GM20431 (cell line): ENCODE measurements around the gene SMARCA4.

Experiments
- in situ Hi-C: fragments of 300-500 bp; cut with MseI, MboI; formaldehyde crosslinking; loops from one replicate; pipeline ENCODE4 v1.15.0; 2020; ENCODE audit warnings: low sequenced_read_pairs; ENCODE audit not compliant: unreplicated experiment

SMARCA4 gene

DNA sequence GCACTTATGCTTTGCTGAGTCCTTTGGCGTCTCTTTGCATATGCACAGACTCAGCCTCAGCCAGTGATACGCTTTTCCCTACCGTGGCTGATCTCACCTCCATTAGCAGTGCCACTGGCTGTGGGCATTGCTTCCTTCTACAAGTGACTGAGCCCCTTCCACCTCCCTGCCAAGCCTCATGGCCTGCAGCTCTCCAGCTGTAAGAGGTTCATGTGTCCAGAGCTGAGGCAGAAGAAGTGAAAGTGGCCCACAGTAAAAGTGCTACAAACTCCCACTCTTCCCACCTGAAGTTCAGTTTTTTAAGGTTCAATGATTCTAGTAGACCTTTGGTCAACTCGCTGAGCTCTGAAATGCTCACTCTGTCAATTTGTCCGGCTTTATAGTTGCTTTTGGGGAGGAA lies 44.7 kb downstream of the SMARCA4 start:
- in situ Hi-C loops, result no loop called here

DNA sequence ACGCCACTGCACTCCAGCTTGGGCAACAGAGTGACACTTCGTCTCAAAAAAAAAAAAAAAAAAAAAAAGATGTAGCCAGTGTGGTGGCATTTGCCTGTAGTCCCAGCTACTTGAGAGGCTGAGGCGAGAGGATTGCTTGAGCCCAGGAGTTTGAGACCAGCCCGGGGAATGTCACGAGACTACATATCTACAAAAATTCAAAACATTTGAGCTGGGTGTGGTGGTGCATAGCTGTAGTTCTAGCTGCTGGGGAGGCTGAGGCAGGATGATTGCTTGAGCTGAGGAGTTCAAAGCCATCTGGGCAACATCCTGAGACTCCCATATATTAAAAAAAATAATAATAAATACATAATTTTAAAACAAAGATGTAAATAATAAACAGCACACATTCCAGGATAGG lies 46.6 kb downstream of the SMARCA4 start:
- in situ Hi-C loops, result no loop called here

DNA sequence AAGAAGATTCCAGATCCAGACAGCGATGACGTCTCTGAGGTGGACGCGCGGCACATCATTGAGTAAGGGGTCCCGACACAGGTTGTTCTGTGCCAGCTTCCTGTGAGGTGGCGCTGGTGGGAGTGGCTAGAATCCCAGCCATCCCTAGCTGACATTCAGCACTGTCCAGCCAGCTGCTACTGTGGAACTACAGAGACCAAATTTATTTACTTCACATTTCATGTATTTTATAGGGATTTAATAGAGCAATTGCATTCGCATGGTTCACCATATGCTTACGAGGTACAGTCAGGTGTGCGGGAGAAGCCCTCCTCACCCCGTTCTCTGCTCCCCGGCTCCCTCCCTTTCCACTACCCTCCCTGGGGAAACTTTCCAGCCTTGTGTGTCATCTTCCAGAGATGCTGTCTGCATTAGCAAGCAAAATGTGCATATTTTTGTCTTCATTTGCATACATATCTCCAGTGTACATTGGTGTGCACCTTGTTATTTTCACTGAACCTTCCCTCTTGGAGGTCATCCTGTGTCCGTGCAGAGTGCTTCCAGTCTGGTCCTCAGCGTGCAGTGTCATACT lies 47.2 kb downstream of the SMARCA4 start:
- in situ Hi-C loops, result no loop called here

DNA sequence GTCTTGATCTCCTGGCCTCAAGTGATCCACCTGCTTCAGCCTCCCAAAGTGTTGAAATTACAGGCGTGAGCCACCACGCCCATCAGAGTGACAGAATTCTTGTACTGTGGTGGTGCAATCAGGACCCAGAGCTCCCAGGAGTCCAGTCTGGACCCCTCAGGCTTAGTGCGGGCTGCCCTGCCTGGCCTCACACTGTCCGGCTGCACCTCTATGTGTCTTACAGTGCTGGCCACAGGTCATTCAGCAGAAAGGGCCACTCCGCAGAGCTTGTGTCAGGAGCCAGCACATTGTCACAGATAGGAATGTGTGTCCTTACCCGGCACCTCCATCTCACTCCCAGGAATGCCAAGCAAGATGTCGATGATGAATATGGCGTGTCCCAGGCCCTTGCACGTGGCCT lies 49.2 kb downstream of the SMARCA4 start:
- in situ Hi-C loops, result no loop called here

DNA sequence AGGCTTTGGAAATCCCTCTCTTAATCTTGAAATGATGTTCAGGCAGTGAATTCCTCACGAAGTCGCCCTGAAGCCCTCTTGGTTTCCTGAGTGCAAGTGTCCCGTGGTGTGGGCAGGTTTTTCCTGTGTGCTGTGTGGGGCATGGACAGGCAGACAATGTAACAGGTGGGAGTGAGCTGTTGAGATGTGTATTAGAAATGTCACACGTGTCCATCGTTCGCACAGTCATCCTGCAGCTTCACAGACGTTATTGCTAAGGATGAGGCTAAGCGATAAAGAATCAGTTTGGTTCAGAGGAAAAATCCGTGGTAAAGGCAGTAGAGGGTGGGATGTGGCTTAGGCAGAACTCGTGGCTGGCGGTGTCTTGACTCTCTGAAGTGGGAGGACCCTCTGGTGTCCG lies 51.7 kb downstream of the SMARCA4 start:
- in situ Hi-C loops, result no loop called here

DNA sequence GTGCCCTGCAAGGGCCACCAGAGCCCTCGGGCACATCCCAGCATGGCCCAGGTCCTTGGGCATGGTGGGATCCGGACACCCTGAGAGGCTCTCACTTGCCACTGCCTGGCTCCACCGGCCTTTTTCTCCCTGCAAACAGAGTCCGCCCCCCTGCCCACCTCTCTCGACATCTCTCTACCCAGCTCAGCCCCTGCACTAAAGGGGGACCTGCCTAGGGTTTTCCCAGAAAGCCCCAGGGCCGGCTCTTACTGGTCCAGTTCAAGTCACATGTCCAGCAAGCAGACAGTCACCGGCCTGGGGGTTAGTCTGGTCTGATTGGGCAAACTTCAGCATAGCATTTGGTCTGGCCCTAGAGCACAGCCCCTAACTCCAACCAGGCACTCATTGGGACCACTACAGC lies 52.9 kb downstream of the SMARCA4 start:
- in situ Hi-C loops, result no loop called here

DNA sequence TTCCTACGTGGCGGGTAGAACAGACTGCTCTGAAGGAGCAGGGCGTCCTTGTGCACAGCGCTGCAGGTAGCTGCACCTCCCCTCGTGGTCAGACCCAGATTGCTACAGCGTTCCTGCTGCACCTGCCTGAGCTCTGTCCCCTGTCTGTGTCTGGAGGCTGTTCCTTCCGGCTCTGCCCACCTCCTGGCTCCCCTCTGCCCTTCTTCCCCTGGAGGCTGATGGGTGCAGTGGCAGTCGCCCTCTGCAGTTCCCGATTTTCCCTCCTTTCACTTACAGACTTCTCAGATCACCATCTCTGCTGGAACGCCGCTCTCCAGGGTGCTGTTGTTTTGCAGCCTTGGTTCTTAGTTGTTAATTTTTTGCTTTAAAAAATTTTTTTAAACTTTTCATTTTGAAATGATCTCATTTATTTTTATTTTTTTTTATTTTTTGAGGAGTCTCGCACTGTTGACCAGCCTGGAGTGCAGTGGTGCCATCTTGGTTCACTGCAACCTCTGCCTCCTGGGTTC lies 53.6 kb downstream of the SMARCA4 start:
- in situ Hi-C loops, result no loop called here

DNA sequence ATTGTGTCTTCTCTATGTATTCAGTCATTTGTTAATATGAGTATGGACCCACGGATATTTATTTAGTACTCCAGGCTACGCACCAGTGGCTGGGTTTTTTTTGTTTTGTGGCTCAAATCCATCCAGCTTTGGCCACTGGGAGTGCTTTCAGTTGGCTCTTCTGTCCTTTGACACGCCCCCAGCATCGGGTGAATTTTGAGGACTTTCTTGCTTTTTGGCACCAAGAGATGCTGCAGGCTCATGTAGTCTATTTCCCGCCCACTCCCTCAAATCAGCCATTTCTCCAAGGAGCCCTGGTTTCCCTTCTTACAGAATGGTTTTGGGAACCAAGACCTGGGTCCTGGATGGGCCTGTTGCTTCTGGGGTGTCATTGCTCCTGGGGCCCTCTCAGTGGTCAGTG lies 55.8 kb downstream of the SMARCA4 start:
- in situ Hi-C loops, result no loop called here

DNA sequence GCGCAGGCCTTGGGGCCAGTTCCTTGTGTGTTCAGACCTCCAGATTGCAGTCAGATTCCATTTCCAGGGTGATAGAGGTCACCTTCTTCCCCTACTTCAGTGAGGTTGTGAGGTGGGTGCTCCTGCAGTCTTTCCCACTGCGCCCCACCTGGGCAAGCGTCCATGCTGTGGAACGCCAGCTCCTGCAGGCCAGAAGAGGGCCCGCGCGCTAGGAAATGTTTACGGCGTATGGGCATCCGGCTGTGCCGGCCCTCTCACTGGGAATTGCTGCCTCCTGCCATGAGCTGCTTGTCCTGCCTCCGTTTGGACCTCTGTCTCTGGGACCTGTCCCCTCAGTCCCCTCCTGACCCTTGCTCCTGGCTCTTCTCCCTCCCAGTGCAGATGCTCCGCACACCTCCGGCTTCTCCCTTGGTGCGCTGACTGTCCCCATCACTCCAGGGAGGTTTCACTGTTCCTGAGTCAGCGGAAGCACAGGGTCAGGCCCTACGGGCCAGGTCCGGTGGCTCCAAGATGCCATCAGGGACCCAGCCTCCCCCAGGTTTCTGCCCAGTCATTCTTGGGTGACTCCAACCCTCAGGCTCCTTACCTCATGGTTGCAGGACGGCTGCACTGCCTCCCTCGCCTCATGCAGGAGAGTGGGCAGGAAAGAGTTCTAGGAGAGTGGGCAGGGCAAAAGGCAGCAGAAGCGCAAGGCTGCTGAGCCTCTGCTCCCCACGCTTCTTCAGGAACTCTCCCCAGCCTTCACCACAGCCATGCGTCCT lies 56.6 kb downstream of the SMARCA4 start:
- in situ Hi-C loops, result no loop called here

DNA sequence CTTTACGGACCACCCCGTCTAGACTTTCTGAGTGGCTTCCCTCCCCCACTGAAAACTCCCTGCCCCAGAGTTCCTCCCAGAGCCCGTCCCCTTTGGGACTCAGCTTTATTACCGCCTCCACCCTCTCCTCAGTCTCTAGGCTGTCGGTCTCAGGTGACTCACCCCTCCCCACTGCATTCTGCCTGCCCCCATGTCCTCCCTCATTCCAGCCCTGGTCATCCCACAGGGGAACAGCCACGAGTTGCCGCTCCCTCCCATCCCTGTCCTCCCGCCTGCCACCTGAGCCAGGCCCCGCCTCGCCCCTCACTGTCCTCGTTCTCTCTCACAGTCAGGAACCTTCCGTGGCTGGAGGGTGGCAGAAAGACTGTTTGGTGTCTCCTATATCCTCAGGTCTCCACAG lies 57.3 kb downstream of the SMARCA4 start:
- in situ Hi-C loops, result no loop called here

DNA sequence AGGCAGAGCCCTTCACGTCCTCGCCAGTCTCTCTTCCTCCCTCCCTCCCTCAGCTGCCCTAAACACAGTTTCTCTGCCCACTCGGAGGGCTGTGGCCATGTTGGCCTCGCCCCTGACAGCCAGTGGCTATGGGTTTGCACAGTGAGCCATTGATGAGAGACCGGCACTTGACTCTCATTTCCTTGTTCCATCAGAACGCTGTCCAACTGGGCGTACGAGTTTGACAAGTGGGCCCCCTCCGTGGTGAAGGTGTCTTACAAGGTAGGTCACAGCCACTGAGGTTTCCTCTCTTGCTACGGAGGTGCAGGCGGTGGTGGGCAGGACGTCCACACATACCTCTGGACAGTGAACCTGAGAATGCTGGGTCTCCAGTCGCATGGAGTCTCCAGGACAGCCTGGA lies 57.9 kb downstream of the SMARCA4 start:
- in situ Hi-C loops, result no loop called here

DNA sequence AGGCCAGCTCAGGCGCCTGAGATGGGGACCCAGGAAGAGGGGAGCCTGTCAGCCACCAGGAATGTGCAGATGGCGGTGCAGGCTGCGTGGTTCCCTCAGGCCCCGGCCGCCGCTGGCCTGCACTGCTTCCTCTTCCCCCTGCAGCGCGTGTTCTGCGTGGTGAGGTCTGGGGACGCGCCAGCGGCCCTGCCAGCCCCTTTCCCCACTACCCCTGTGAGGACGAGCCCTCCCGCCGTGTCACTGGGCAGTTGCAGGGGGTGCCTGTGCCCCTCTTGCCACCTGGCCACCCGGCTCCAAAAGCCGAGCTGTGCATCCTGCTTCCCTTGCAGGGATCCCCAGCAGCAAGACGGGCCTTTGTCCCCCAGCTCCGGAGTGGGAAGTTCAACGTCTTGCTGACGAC lies 58.4 kb downstream of the SMARCA4 start:
- in situ Hi-C loops, result no loop called here

DNA sequence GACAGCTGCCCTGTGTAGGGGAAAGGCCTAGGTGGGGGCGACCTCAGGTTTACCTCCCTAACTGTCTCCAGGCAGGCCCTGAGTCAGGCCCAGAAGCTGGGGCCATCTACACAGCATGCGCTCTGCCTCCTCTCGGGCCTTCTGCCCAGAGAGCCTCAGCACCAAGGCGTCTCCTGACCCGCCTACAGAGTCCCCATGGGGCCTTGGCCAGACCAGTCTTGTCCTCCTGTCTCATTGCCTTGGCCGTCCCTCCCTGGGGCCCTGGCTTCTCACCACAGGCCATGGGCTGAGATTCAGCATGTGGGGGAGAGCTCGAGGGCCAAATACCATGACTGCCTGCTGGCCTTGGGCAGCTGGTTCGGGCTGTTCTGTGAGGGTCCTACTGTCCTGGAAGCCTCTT lies 59.0 kb downstream of the SMARCA4 start:
- in situ Hi-C loops, result no loop called here

DNA sequence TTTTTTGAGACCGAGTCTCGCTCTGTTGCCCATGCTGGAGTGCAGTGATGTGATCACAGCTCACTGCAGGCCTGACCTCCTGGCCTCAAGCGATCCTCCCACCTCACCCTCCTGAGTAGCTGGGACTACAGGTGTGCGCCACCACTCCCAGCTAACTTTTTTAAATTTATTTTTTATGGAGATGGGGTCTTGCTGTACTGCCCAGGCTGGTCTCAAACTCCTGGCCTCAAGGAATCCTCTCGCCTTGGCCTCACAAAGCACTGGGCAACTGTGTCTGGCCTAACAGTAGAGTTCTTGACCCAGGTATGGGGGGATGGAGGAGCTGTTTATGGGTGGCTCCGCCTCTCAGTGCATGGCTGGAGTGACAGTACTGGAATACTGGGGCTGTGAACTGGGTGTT lies 59.6 kb downstream of the SMARCA4 start:
- in situ Hi-C loops, result no loop called here

DNA sequence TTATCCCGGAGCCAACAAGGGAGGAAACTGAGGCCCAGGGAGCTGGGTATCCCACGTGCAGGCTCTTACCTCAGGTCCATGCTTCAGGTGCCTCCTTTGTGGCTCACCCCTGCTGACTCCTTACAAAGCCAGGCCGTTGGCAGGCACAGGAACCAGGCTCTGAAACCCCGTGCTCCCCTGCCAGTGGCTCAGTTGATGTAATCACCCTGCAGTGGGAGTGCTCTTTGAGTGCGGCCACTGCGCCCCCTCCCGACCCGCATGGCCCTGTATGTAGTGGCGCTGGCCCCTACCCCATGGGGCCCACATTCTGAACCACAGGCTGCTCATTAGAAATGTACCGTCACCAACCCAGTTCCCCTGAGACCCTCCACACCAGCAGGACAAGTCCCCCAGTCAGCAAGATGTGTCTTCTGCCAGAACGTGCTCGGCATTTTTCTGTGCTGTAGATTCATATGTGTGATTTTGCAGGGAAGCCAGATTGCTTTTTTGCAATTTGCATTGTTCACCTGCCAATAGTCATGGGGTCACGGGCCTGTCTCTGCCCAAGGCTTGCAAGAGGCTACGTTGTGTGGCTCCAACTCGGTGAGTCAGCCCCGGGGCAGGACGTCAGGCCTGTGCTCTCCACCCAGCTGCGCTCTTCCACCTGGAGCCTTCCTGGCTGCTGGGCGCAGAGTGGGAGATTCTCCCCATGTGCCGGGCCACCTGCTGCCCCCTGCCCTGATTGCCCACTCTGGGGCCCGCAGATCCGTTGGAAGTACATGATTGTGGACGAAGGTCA lies 60.3 kb downstream of the SMARCA4 start:
- in situ Hi-C loops, result no loop called here

DNA sequence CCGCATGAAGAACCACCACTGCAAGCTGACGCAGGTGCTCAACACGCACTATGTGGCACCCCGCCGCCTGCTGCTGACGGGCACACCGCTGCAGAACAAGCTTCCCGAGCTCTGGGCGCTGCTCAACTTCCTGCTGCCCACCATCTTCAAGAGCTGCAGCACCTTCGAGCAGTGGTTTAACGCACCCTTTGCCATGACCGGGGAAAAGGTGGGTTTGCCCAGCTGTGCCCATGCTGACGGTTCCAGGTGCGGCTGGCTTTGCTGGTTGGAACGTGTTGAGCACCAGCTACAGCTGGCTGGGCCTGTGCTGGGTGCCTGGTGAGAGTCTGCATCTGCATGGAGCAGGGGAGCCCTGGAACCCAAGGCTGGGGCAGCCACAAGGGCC lies 60.9 kb downstream of the SMARCA4 start:
- in situ Hi-C loops, result no loop called here

DNA sequence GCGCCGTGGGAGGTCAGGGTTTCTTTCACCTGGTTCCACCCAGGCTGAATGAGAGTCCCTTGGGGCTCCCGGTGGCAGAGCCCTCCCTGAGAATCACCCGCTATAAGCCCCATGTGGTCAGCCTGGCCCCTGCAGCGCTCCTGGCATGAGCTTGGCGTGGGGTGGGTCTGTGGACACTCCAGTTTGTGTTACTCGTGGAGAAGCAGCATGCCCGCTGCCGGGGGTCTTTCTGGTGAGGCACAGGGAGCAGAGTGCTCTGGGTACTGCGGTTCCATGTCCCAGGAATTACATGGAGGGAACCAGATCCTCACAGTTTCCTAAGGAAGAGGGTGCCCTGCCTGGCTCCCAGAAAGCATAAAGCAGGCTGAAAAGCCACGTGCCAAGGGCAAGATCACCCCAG lies 62.2 kb downstream of the SMARCA4 start:
- in situ Hi-C loops, result no loop called here

DNA sequence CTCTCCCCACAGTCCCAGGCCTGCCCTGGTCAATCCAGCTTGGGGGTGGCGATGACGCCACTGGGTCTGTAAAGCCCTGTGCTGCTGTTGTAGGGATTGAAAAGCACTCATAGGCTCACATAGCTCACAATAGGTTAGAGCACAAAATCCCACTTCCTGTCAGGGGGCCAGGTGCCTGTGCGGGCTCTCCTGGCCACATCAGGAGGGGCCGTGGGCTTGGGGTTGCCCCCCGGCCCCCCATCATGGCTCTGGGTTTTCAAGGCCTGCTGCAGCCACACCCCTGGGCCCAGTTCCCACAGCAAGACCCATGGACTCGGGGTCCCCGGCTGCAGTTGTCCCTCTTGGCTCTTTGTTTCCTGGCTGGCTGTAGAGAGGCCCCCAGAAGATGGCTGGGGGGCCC lies 62.9 kb downstream of the SMARCA4 start:
- in situ Hi-C loops, result no loop called here

DNA sequence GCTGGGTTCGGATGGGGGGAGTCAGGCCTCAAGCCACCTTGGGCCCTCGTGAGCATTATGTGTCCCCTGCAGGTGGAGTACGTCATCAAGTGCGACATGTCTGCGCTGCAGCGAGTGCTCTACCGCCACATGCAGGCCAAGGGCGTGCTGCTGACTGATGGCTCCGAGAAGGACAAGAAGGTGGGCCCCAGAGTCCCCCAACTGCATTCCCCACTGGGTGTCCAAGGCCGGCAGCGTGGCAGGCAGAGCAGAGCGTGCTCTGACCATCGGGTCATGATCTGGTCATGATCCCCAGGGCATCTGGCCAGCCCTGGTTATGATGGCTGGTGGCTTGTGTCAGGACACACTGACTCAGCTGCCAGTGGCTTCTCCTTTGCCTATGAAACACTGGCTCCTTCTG lies 63.4 kb downstream of the SMARCA4 start:
- in situ Hi-C loops, result no loop called here

DNA sequence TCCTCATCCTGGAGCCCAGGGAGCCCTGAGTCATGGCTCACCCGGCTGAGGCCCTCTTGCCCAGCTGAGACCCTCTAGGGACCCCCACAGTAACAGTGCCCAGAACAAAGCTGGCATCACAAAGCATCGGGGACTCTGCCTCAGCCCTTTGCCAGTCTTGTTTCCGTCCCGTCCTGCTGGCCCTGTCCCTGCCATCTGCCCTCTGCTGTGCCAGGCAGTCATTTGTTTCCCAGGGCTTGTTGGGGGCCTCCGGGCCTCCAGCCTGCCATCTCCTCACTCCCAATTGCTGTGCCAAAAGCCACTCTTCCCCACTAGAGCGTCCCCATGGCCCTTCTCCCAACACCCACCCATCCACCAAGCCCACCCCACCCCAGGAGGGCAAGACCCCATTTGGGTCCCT lies 64.2 kb downstream of the SMARCA4 start:
- in situ Hi-C loops, result no loop called here

DNA sequence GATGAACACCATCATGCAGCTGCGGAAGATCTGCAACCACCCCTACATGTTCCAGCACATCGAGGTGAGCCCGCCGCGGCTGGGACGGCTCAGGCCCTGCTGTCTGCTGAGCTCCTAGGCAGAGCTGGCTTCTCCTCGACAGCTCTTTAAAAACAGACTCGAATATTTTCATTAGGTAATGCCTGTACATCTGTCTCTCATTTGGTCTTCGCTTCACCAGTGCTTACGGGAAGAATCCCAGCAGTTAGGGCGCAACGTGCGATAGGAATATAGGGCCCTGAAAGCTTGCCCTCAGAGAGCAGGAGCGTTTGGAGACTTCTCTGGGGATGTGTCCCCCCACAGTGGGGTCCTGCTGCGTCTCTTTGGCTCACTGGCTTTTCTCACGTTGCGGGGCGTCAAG lies 64.6 kb downstream of the SMARCA4 start:
- in situ Hi-C loops, result no loop called here
